Activated CD4-positive, alpha-beta T cell treated with anti-CD3 and anti-CD28 coated beads, Interleukin-2, amount 10 ng/mL, durations not matched to agents 7 days and 5 days (primary cell): ENCODE results near the gene BARX1. TPM values are rescaled to one million over a fixed set of nuclear protein-coding genes. Genes with fewer than 3 reads are reported as not detected.
"Not testable (repeated sequence)": the region's sequence is repeated elsewhere in the genome, so short reads cannot be mapped to it uniquely, and the experiment has no call there.

Source experiments
- CTCF ChIA-PET: fragments of 350-600 bp; sonication (Branson Sonifier 250); formaldehyde crosslinking; loops from one replicate; lab custom pipeline; 2021; ENCODE audit warnings: antibody characterized with exemption; lab: Charles Lee
- POLR2A ChIA-PET: fragments of 350-600 bp; sonication (Branson Sonifier 250); formaldehyde crosslinking; loops from one replicate; lab custom pipeline; 2021; ENCODE audit warnings: antibody characterized with exemption; lab: Charles Lee
- DNase-seq: peaks from one replicate; pipeline ENCODE4 v3.0.0-alpha.2; 2020
- H3K27ac Mint-ChIP-seq: one replicate; pipeline ENCODE4 v1.8.0; 2021; ENCODE audit warnings: mild to moderate bottlenecking, moderate library complexity, mixed read lengths
- H3K27me3 Mint-ChIP-seq: one replicate; pipeline ENCODE4 v1.8.0; 2021; ENCODE audit warnings: mixed read lengths
- H3K36me3 Mint-ChIP-seq: one replicate; pipeline ENCODE4 v1.8.0; 2021; ENCODE audit warnings: low read depth, mixed read lengths
- H3K4me1 Mint-ChIP-seq: one replicate; pipeline ENCODE4 v1.8.0; 2021; ENCODE audit warnings: mixed read lengths
- H3K4me3 Mint-ChIP-seq: one replicate; pipeline ENCODE4 v1.8.0; 2021; ENCODE audit warnings: mild to moderate bottlenecking, moderate library complexity, mixed read lengths
- H3K9me3 Mint-ChIP-seq: one replicate; pipeline ENCODE4 v1.8.0; 2021; ENCODE audit warnings: mixed read lengths
- total RNA-seq, 2 experiments: library from RNA; stranded (reverse); gene quantifications; one replicate each; pipeline ENCODE4 v1.2.3, GENCODE V29; 2021

The BARX1 gene
- total RNA-seq, 2 experiments from 2014 or later, result not detected

- ChIA-PET CTCF (interaction anchor here (1.5 kb wide), 1 partner anchor 13 kb away, joined by 3 read pairs; no protein-coding TSS in a partner anchor), POLR2A (no interaction called here)
- no peak overlapping the region for H3K4me3 Mint-ChIP-seq
These were observed 21.8 kb upstream of the BARX1 start for GRCh38 chr9:93976973-93977372.

GRCh38 chr9:93976081-93976480 lies 20.9 kb upstream of the BARX1 start:
- H3K27me3 Mint-ChIP-seq, result peaks cover 9% of the 10 kb centered on the region
- no peaks in the 10 kb centered on the region for H3K4me1 Mint-ChIP-seq
- POLR2A ChIA-PET, result no interaction called here
- H3K9me3 Mint-ChIP-seq, result peaks cover 5% of the 10 kb centered on the region
- CTCF ChIA-PET, result no interaction called here
- no peak overlapping the region for H3K27ac Mint-ChIP-seq
- H3K4me3 Mint-ChIP-seq, result no peak overlapping the region
- no peak for DNase-seq
- no peaks in the 10 kb centered on the region for H3K36me3 Mint-ChIP-seq

More at GRCh38 chr9:93976973-93977372, 21.8 kb upstream of the BARX1 start:
- Mint-ChIP-seq H3K36me3 (no peaks in the 10 kb centered on the region), H3K4me1 (no peaks in the 10 kb centered on the region), H3K27me3 (peaks cover 12% of the 10 kb centered on the region), H3K9me3 (peaks cover 5% of the 10 kb centered on the region), H3K27ac (no peak overlapping the region)
- no peak for DNase-seq

GRCh38 chr9:93975262-93975661 lies 20.1 kb upstream of the BARX1 start:
- Mint-ChIP-seq H3K4me1 (no peaks in the 10 kb centered on the region), H3K4me3 (no peak overlapping the region), H3K27me3 (peaks cover 12% of the 10 kb centered on the region), H3K36me3 (no peaks in the 10 kb centered on the region), H3K9me3 (peaks cover 5% of the 10 kb centered on the region), H3K27ac (no peak overlapping the region)
- ChIA-PET CTCF (no interaction called here), POLR2A (no interaction called here)
- no peak for DNase-seq

- DNase-seq, result no peak
- ChIA-PET CTCF (no interaction called here), POLR2A (interaction anchor here (0.5 kb wide), 1 partner anchor 470 kb away, joined by 3 read pairs; no protein-coding TSS in a partner anchor)
- H3K27me3 Mint-ChIP-seq, result peaks cover 12% of the 10 kb centered on the region
- H3K4me1 Mint-ChIP-seq, result no peaks in the 10 kb centered on the region
- no peaks in the 10 kb centered on the region for H3K36me3 Mint-ChIP-seq
- H3K9me3 Mint-ChIP-seq, result peaks cover 5% of the 10 kb centered on the region
- H3K27ac Mint-ChIP-seq, result no peak overlapping the region
- H3K4me3 Mint-ChIP-seq, result no peak overlapping the region
These were observed 19.0 kb upstream of the BARX1 start for GRCh38 chr9:93974151-93974550.

GRCh38 chr9:93972655-93973054 lies 17.5 kb upstream of the BARX1 start:
- H3K36me3 Mint-ChIP-seq, DNase-seq, H3K4me1 Mint-ChIP-seq, H3K9me3 Mint-ChIP-seq, CTCF ChIA-PET, H3K27ac Mint-ChIP-seq, POLR2A ChIA-PET, H3K4me3 Mint-ChIP-seq: not testable (repeated sequence)
- H3K27me3 Mint-ChIP-seq, result peaks cover 12% of the 10 kb centered on the region

GRCh38 chr9:93969328-93969661 lies 14.1 kb upstream of the BARX1 start:
- ChIA-PET POLR2A (no interaction called here), CTCF (no interaction called here)
- Mint-ChIP-seq H3K27me3 (peaks cover 12% of the 10 kb centered on the region), H3K36me3 (no peaks in the 10 kb centered on the region), H3K4me1 (no peaks in the 10 kb centered on the region), H3K4me3 (no peak overlapping the region), H3K9me3 (peaks cover 5% of the 10 kb centered on the region), H3K27ac (no peak overlapping the region)
- DNase-seq, result no peak

- no peak for DNase-seq
- no peaks in the 10 kb centered on the region for H3K4me1 Mint-ChIP-seq
- POLR2A ChIA-PET, result no interaction called here
- H3K9me3 Mint-ChIP-seq, result peaks cover 5% of the 10 kb centered on the region
- H3K36me3 Mint-ChIP-seq, result no peaks in the 10 kb centered on the region
- H3K27ac Mint-ChIP-seq, result no peak overlapping the region
- peaks cover 12% of the 10 kb centered on the region for H3K27me3 Mint-ChIP-seq
- CTCF ChIA-PET, result no interaction called here
- no peak overlapping the region for H3K4me3 Mint-ChIP-seq
These were observed 13.5 kb upstream of the BARX1 start for GRCh38 chr9:93968451-93969327.

- no peaks in the 10 kb centered on the region for H3K36me3 Mint-ChIP-seq
- H3K27ac Mint-ChIP-seq, result no peak overlapping the region
- peaks cover 5% of the 10 kb centered on the region for H3K27me3 Mint-ChIP-seq
- peaks cover 9% of the 10 kb centered on the region for H3K4me1 Mint-ChIP-seq
- H3K4me3 Mint-ChIP-seq, result no peak overlapping the region
- no peak for DNase-seq
- no peaks in the 10 kb centered on the region for H3K9me3 Mint-ChIP-seq
- CTCF ChIA-PET, result interaction anchor here (1.0 to 1.5 kb wide), 2 partner anchors 35 to 38 kb away, joined by 3 read pairs; no protein-coding TSS in a partner anchor
- POLR2A ChIA-PET, result no interaction called here
These were observed 12.1 kb upstream of the BARX1 start for GRCh38 chr9:93967020-93967803.

GRCh38 chr9:93965830-93966577 lies 10.8 kb upstream of the BARX1 start:
- CTCF ChIA-PET, result interaction anchor here (0.7 kb wide), 1 partner anchor 1528 kb away, joined by 5 read pairs; no protein-coding TSS in a partner anchor
- POLR2A ChIA-PET, result no interaction called here
- H3K9me3 Mint-ChIP-seq, result no peaks in the 10 kb centered on the region
- peaks cover 14% of the 10 kb centered on the region for H3K4me1 Mint-ChIP-seq
- no peak for DNase-seq
- H3K27me3 Mint-ChIP-seq, result peaks cover 13% of the 10 kb centered on the region
- no peak overlapping the region for H3K27ac Mint-ChIP-seq
- H3K36me3 Mint-ChIP-seq, result peaks cover 2% of the 10 kb centered on the region
- no peak overlapping the region for H3K4me3 Mint-ChIP-seq

GRCh38 chr9:93964685-93965084 lies 9.5 kb upstream of the BARX1 start:
- DNase-seq, result no peak
- H3K4me1 Mint-ChIP-seq, result peaks cover 22% of the 10 kb centered on the region
- H3K36me3 Mint-ChIP-seq, result peaks cover 2% of the 10 kb centered on the region
- POLR2A ChIA-PET, result no interaction called here
- H3K27me3 Mint-ChIP-seq, result peaks cover 23% of the 10 kb centered on the region
- H3K27ac Mint-ChIP-seq, result no peak overlapping the region
- H3K9me3 Mint-ChIP-seq, result no peaks in the 10 kb centered on the region
- H3K4me3 Mint-ChIP-seq, result no peak overlapping the region
- CTCF ChIA-PET, result interaction anchor here (0.8 kb wide), 2 partner anchors 35 to 282 kb away, joined by 5 read pairs; no protein-coding TSS in a partner anchor

- Mint-ChIP-seq H3K9me3 (no peaks in the 10 kb centered on the region), H3K27me3 (peaks cover 30% of the 10 kb centered on the region), H3K27ac (no peak overlapping the region), H3K4me1 (peaks cover 24% of the 10 kb centered on the region), H3K4me3 (no peak overlapping the region), H3K36me3 (peaks cover 2% of the 10 kb centered on the region)
- no peak for DNase-seq
- POLR2A ChIA-PET, result no interaction called here
- CTCF ChIA-PET, result interaction anchor here (0.8 to 1.0 kb wide), 3 partner anchors 13 to 282 kb away, joined by 3 to 5 read pairs (median 5); no protein-coding TSS in a partner anchor
These were observed 8.8 kb upstream of the BARX1 start for GRCh38 chr9:93963969-93964368.

- H3K27me3 Mint-ChIP-seq, result peaks cover 34% of the 10 kb centered on the region
- CTCF ChIA-PET, result interaction anchor here (1.0 kb wide), 1 partner anchor 14 kb away, joined by 3 read pairs; no protein-coding TSS in a partner anchor
- peaks cover 28% of the 10 kb centered on the region for H3K4me1 Mint-ChIP-seq
- H3K4me3 Mint-ChIP-seq, POLR2A ChIA-PET, DNase-seq, H3K9me3 Mint-ChIP-seq, H3K36me3 Mint-ChIP-seq, H3K27ac Mint-ChIP-seq: not testable (repeated sequence)
These were observed 8.3 kb upstream of the BARX1 start for GRCh38 chr9:93963489-93963888.
